ENCODE results near the gene HSP90AB1. TPM values are rescaled to one million over a fixed set of nuclear protein-coding genes. Genes with fewer than 3 reads are reported as not detected.

Gene HSP90AB1
- total and polyA plus RNA-seq, 7 experiments from 2014 or later: 345 to 750 (median 377) TPM

GRCh38 chr6:44225579-44226325 lies 21.1 kb upstream of the HSP90AB1 start:
- ChIA-PET CTCF (interaction anchor here (1.1 to 2.9 kb wide), 3 partner anchors 12 to 52 kb away, joined by 3 to 15 read pairs (median 6); no protein-coding TSS in a partner anchor), POLR2A (interaction anchor here (1.5 to 4.7 kb wide), 2 partner anchors 21 to 26 kb away, joined by 4 to 51 read pairs; partner anchors contain the start of gene HSP90AB1)
- no peaks in the 10 kb centered on the region for H3K36me3 ChIP-seq (ENCODE audit: control insufficient read depth in 2 of 3, insufficient read depth in 3 of 3, low read length in 3 of 3)
- ATAC-seq (no peak), DNase-seq (peak in 1 of 9 donors; percentile 3)
- Mint-ChIP-seq H3K4me3 (peak overlapping the region in 3 of 10 donors; percentile 5 to 29 (median 20)), H3K4me1 (peaks cover 6 to 36% (median 18%) of the 10 kb centered on the region in 7 donors), H3K9me3 (peaks cover 0 to 1% (median 0%) of the 10 kb centered on the region in 11 donors), H3K36me3 (no peaks in the 10 kb centered on the region), H3K27me3 (peaks cover 0 to 3% (median 0%) of the 10 kb centered on the region in 5 donors), H3K27ac (no peak overlapping the region)
- no peak overlapping the region for H3K27ac ChIP-seq (ENCODE audit: low read depth, low read length)
- no peaks in the 10 kb centered on the region for H3K27me3 ChIP-seq (ENCODE audit: control insufficient read depth in 2 of 2, insufficient read depth in 2 of 2, low read length in 2 of 2)
- peaks cover 15 to 16% of the 10 kb centered on the region in 2 donors for H3K4me1 ChIP-seq (ENCODE audit: control insufficient read depth in 2 of 2, insufficient read depth in 2 of 2, low read length in 2 of 2)
- no peak overlapping the region for H3K4me3 ChIP-seq (ENCODE audit: low read length)
- intact Hi-C loops (cut with micrococcal nuclease): no loop called here
- H3K9me3 ChIP-seq (ENCODE audit: control insufficient read depth in 2 of 3, low read length in 3 of 3): no peaks in the 10 kb centered on the region

- no peaks in the 10 kb centered on the region for H3K36me3 ChIP-seq (ENCODE audit: control insufficient read depth in 2 of 3, insufficient read depth in 3 of 3, low read length in 3 of 3)
- ChIA-PET CTCF (interaction anchor here (2.9 kb wide), 1 partner anchor 11 kb away, joined by 15 read pairs; no protein-coding TSS in a partner anchor), POLR2A (no interaction called here)
- H3K4me3 ChIP-seq (ENCODE audit: low read length): no peak overlapping the region
- no peak for ATAC-seq
- Mint-ChIP-seq H3K4me1 (peaks cover 6 to 31% (median 13%) of the 10 kb centered on the region in 7 donors), H3K4me3 (no peak overlapping the region), H3K27ac (no peak overlapping the region), H3K36me3 (no peaks in the 10 kb centered on the region), H3K9me3 (peaks cover 0 to 1% (median 0%) of the 10 kb centered on the region in 11 donors), H3K27me3 (peaks cover 0 to 3% (median 0%) of the 10 kb centered on the region in 5 donors)
- H3K4me1 ChIP-seq (ENCODE audit: control insufficient read depth in 2 of 2, insufficient read depth in 2 of 2, low read length in 2 of 2): peaks cover 15% of the 10 kb centered on the region in 2 donors
- intact Hi-C loops (cut with micrococcal nuclease): no loop called here
- H3K27ac ChIP-seq (ENCODE audit: low read depth, low read length): no peak overlapping the region
- H3K27me3 ChIP-seq (ENCODE audit: control insufficient read depth in 2 of 2, insufficient read depth in 2 of 2, low read length in 2 of 2): no peaks in the 10 kb centered on the region
- H3K9me3 ChIP-seq (ENCODE audit: control insufficient read depth in 2 of 3, low read length in 3 of 3): no peaks in the 10 kb centered on the region
- no peak for DNase-seq
Observed at GRCh38 chr6:44226368-44227147, 20.3 kb upstream of the HSP90AB1 start.

GRCh38 chr6:44227148-44227793 lies 19.6 kb upstream of the HSP90AB1 start:
- POLR2A ChIA-PET: interaction anchor here (1.2 kb wide), 1 partner anchor 9 kb away, joined by 3 read pairs; no protein-coding TSS in a partner anchor
- no peaks in the 10 kb centered on the region for H3K36me3 Mint-ChIP-seq

GRCh38 chr6:44228031-44228430 lies 18.9 kb upstream of the HSP90AB1 start:
- Mint-ChIP-seq H3K9me3 (peaks cover 0 to 1% (median 0%) of the 10 kb centered on the region in 11 donors), H3K36me3 (no peaks in the 10 kb centered on the region), H3K4me3 (no peak overlapping the region), H3K4me1 (peaks cover 6 to 21% (median 9%) of the 10 kb centered on the region in 7 donors), H3K27ac (no peak overlapping the region), H3K27me3 (peaks cover 0 to under 1% (median 0%) of the 10 kb centered on the region in 5 donors)
- POLR2A ChIA-PET: interaction anchor here (1.2 kb wide), 1 partner anchor 8 kb away, joined by 3 read pairs; no protein-coding TSS in a partner anchor
- Histone ChIP-seq H3K9me3 (ENCODE audit: control insufficient read depth in 2 of 3, low read length in 3 of 3) (no peaks in the 10 kb centered on the region), H3K36me3 (ENCODE audit: control insufficient read depth in 2 of 3, insufficient read depth in 3 of 3, low read length in 3 of 3) (no peaks in the 10 kb centered on the region), H3K27ac (ENCODE audit: low read depth, low read length) (no peak overlapping the region), H3K27me3 (ENCODE audit: control insufficient read depth in 2 of 2, insufficient read depth in 2 of 2, low read length in 2 of 2) (no peaks in the 10 kb centered on the region), H3K4me1 (ENCODE audit: control insufficient read depth in 2 of 2, insufficient read depth in 2 of 2, low read length in 2 of 2) (peaks cover 7 to 8% of the 10 kb centered on the region in 2 donors), H3K4me3 (ENCODE audit: low read length) (no peak overlapping the region)
- intact Hi-C loops (cut with micrococcal nuclease): no loop called here
- CTCF ChIA-PET: interaction anchor here (0.6 to 0.9 kb wide), 2 partner anchors 9 to 469 kb away, joined by 3 read pairs; no protein-coding TSS in a partner anchor
- DNase-seq (no peak), ATAC-seq (no peak)

More at GRCh38 chr6:44227148-44227793, 19.6 kb upstream of the HSP90AB1 start:
- H3K4me3 ChIP-seq (ENCODE audit: low read length): no peak overlapping the region
- no peaks in the 10 kb centered on the region for H3K9me3 ChIP-seq (ENCODE audit: control insufficient read depth in 2 of 3, low read length in 3 of 3)
- peaks cover 12 to 15% of the 10 kb centered on the region in 2 donors for H3K4me1 ChIP-seq (ENCODE audit: control insufficient read depth in 2 of 2, insufficient read depth in 2 of 2, low read length in 2 of 2)
- Mint-ChIP-seq H3K4me1 (peaks cover 6 to 25% (median 13%) of the 10 kb centered on the region in 7 donors), H3K27me3 (peaks cover 0 to 3% (median 0%) of the 10 kb centered on the region in 5 donors), H3K4me3 (no peak overlapping the region), H3K9me3 (peaks cover 0 to 1% (median 0%) of the 10 kb centered on the region in 11 donors), H3K27ac (no peak overlapping the region)
- CTCF ChIA-PET: interaction anchor here (0.6 to 0.9 kb wide), 2 partner anchors 10 to 468 kb away, joined by 3 read pairs; no protein-coding TSS in a partner anchor
- DNase-seq (peak in 1 of 9 donors; percentile 6), ATAC-seq (no peak)
- H3K27me3 ChIP-seq (ENCODE audit: control insufficient read depth in 2 of 2, insufficient read depth in 2 of 2, low read length in 2 of 2): no peaks in the 10 kb centered on the region
- H3K27ac ChIP-seq (ENCODE audit: low read depth, low read length): no peak overlapping the region
- no peaks in the 10 kb centered on the region for H3K36me3 ChIP-seq (ENCODE audit: control insufficient read depth in 2 of 3, insufficient read depth in 3 of 3, low read length in 3 of 3)
- intact Hi-C loops (cut with micrococcal nuclease): no loop called here

GRCh38 chr6:44228433-44228832 lies 18.5 kb upstream of the HSP90AB1 start:
- no peaks in the 10 kb centered on the region for H3K36me3 ChIP-seq (ENCODE audit: control insufficient read depth in 2 of 3, insufficient read depth in 3 of 3, low read length in 3 of 3)
- ChIA-PET CTCF (interaction anchor here (0.9 kb wide), 1 partner anchor 9 kb away, joined by 3 read pairs; no protein-coding TSS in a partner anchor), POLR2A (interaction anchor here (1.2 kb wide), 1 partner anchor 8 kb away, joined by 3 read pairs; no protein-coding TSS in a partner anchor)
- Mint-ChIP-seq H3K27me3 (no peaks in the 10 kb centered on the region), H3K4me3 (peak overlapping the region in 1 of 10 donors; percentile 38), H3K9me3 (peaks cover 0 to 1% (median 0%) of the 10 kb centered on the region in 11 donors), H3K27ac (no peak overlapping the region), H3K4me1 (peaks cover 6 to 22% (median 9%) of the 10 kb centered on the region in 7 donors), H3K36me3 (no peaks in the 10 kb centered on the region)
- H3K4me1 ChIP-seq (ENCODE audit: control insufficient read depth in 2 of 2, insufficient read depth in 2 of 2, low read length in 2 of 2): peaks cover 6 to 7% of the 10 kb centered on the region in 2 donors
- H3K4me3 ChIP-seq (ENCODE audit: low read length): no peak overlapping the region
- H3K27ac ChIP-seq (ENCODE audit: low read depth, low read length): no peak overlapping the region
- intact Hi-C loops (cut with micrococcal nuclease): no loop called here
- H3K9me3 ChIP-seq (ENCODE audit: control insufficient read depth in 2 of 3, low read length in 3 of 3): no peaks in the 10 kb centered on the region
- ATAC-seq (no peak), DNase-seq (peak in 1 of 9 donors; percentile 3)
- no peaks in the 10 kb centered on the region for H3K27me3 ChIP-seq (ENCODE audit: control insufficient read depth in 2 of 2, insufficient read depth in 2 of 2, low read length in 2 of 2)

GRCh38 chr6:44228836-44229235 lies 18.1 kb upstream of the HSP90AB1 start:
- DNase-seq (no peak), ATAC-seq (no peak)
- Histone ChIP-seq H3K9me3 (ENCODE audit: control insufficient read depth in 2 of 3, low read length in 3 of 3) (no peaks in the 10 kb centered on the region), H3K36me3 (ENCODE audit: control insufficient read depth in 2 of 3, insufficient read depth in 3 of 3, low read length in 3 of 3) (no peaks in the 10 kb centered on the region), H3K27me3 (ENCODE audit: control insufficient read depth in 2 of 2, insufficient read depth in 2 of 2, low read length in 2 of 2) (no peaks in the 10 kb centered on the region), H3K4me3 (ENCODE audit: low read length) (no peak overlapping the region), H3K27ac (ENCODE audit: low read depth, low read length) (no peak overlapping the region), H3K4me1 (ENCODE audit: control insufficient read depth in 2 of 2, insufficient read depth in 2 of 2, low read length in 2 of 2) (peaks cover 6 to 7% of the 10 kb centered on the region in 2 donors)
- CTCF ChIA-PET: no interaction called here
- H3K27me3 Mint-ChIP-seq: no peaks in the 10 kb centered on the region
- no peak overlapping the region for H3K4me3 Mint-ChIP-seq
- intact Hi-C loops (cut with micrococcal nuclease): no loop called here
- peaks cover 6 to 26% (median 8%) of the 10 kb centered on the region in 7 donors for H3K4me1 Mint-ChIP-seq
- H3K36me3 Mint-ChIP-seq: no peaks in the 10 kb centered on the region
- peak overlapping the region in 1 of 9 donors; percentile 36 for H3K27ac Mint-ChIP-seq
- peaks cover 0 to 1% (median 0%) of the 10 kb centered on the region in 11 donors for H3K9me3 Mint-ChIP-seq
- POLR2A ChIA-PET: no interaction called here

Measured in naive thymus-derived CD4-positive, alpha-beta T cell (primary cell).